ENCODE results near the gene COX7B.
"Not testable (repeated sequence)": the region's sequence is repeated elsewhere in the genome, so short reads cannot be mapped to it uniquely, and the experiment has no call there.

COX7B gene

GRCh38 chrX:77899081-77899828, at the start of gene COX7B:
COX7B (plus strand) TSS chrX:77899468; CDS start chrX:77899554, 86 bp downstream.
- DNase-seq (ENCODE audit: low read depth) = peak; percentile 88

GRCh38 chrX:77875372-77875771, 23.9 kb upstream of the COX7B start:
- DNase-seq (ENCODE audit: low read depth) = no peak

GRCh38 chrX:77881418-77881817, 17.9 kb upstream of the COX7B start:
- DNase-seq (ENCODE audit: low read depth) = not testable (repeated sequence)

GRCh38 chrX:77892887-77893286, 6.4 kb upstream of the COX7B start:
- no peak for DNase-seq (ENCODE audit: low read depth)

GRCh38 chrX:77893713-77894112, 5.6 kb upstream of the COX7B start:
- no peak for DNase-seq (ENCODE audit: low read depth)

GRCh38 chrX:77894921-77895886, 4.1 kb upstream of the COX7B start, which contains the start of gene MAGT1:
MAGT1 (minus strand) TSS chrX:77895435; CDS start chrX:77895410, 25 bp downstream.
- DNase-seq (ENCODE audit: low read depth) = peak; percentile 91

- no peak for DNase-seq (ENCODE audit: low read depth)
Observed at GRCh38 chrX:77900688-77901087, 1.4 kb downstream of the COX7B start.

GRCh38 chrX:77901506-77901905, 2.2 kb downstream of the COX7B start:
- no peak for DNase-seq (ENCODE audit: low read depth)

GRCh38 chrX:77910108-77910840, 11.0 kb downstream of the COX7B start, which contains the start of gene ATP7A:
ATP7A (plus strand) TSS chrX:77910693; CDS start chrX:77971642, 60,949 bp downstream.
- peak; percentile 69 for DNase-seq (ENCODE audit: low read depth)

- no peak for DNase-seq (ENCODE audit: low read depth)
Observed at GRCh38 chrX:77917294-77917933, 18.1 kb downstream of the COX7B start.

GRCh38 chrX:77918568-77918967, 19.3 kb downstream of the COX7B start:
- DNase-seq (ENCODE audit: low read depth) = no peak

GRCh38 chrX:77919370-77919769, 20.1 kb downstream of the COX7B start:
- DNase-seq (ENCODE audit: low read depth) = not testable (repeated sequence)

- DNase-seq (ENCODE audit: low read depth) = no peak
Observed at GRCh38 chrX:77922787-77923186, 23.5 kb downstream of the COX7B start.

- DNase-seq (ENCODE audit: low read depth) = no peak
Observed at GRCh38 chrX:77924320-77924859, 25.1 kb downstream of the COX7B start.

- DNase-seq (ENCODE audit: low read depth) = no peak
Observed at GRCh38 chrX:77925764-77926163, 26.5 kb downstream of the COX7B start.

GRCh38 chrX:77930581-77930980, 31.3 kb downstream of the COX7B start:
- DNase-seq (ENCODE audit: low read depth) = no peak

- no peak for DNase-seq (ENCODE audit: low read depth)
Observed at GRCh38 chrX:77935886-77936285, 36.6 kb downstream of the COX7B start.

GRCh38 chrX:77936299-77936698, 37.0 kb downstream of the COX7B start:
- DNase-seq (ENCODE audit: low read depth) = no peak

GRCh38 chrX:77937291-77937690, 38.0 kb downstream of the COX7B start:
- no peak for DNase-seq (ENCODE audit: low read depth)

- DNase-seq (ENCODE audit: low read depth) = no peak
Observed at GRCh38 chrX:77938083-77938680, 38.9 kb downstream of the COX7B start.

- not testable (repeated sequence) for DNase-seq (ENCODE audit: low read depth)
Observed at GRCh38 chrX:77945031-77945430, 45.8 kb downstream of the COX7B start.
